SU-DHL-6 (cell line): ENCODE data around the gene FBLN5.

Experiments used
- CTCF ChIP-seq: fragments of 200-600 bp; sonication (generic); IDR thresholded peaks from one replicate; pipeline ENCODE4 v1.5.1; 2017; ENCODE audit warnings: antibody characterized with exemption, mild to moderate bottlenecking, low read length, moderate library complexity; ENCODE audit not compliant: insufficient read depth, poor library complexity, severe bottlenecking
- EZH2phosphoT487 ChIP-seq: fragments of 200-600 bp; sonication (generic), shearing (Covaris generic); conservative IDR thresholded peaks from 2 replicates; pipeline ENCODE4 v1.6.1; 2018; ENCODE audit warnings: mild to moderate bottlenecking, antibody characterized with exemption, low read length, moderate library complexity, mixed read lengths

DNA sequence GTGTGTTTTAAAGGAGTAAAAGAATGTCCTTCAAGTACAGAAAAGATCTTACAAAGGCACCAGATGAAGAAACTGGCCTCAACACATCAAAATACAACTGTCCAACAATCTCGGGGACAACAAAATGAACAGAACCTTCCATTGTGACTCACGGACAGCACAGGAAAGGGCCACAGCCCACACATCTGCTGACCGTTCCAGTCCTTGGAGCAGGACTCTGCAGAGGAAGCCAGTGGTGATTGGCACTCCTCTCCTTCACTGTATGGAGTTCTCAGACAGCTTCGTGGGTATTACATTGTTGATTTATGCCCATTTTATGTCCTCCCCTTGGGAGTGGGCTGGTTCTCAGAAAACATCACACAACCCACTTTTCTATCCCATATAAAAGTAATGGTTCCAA lies 47.7 kb downstream of the FBLN5 start:
- TF ChIP-seq CTCF (no peak), EZH2phosphoT487 (no peak)
